ENCODE data around the gene ARFRP1. TPM values are rescaled to one million over a fixed set of nuclear protein-coding genes. Genes with fewer than 3 reads are reported as not detected.

ARFRP1 gene
- total and polyA plus RNA-seq, 2 of the 4 experiments (the other 2 are of a cell fraction), result 25.3 to 36.6 TPM

DNA sequence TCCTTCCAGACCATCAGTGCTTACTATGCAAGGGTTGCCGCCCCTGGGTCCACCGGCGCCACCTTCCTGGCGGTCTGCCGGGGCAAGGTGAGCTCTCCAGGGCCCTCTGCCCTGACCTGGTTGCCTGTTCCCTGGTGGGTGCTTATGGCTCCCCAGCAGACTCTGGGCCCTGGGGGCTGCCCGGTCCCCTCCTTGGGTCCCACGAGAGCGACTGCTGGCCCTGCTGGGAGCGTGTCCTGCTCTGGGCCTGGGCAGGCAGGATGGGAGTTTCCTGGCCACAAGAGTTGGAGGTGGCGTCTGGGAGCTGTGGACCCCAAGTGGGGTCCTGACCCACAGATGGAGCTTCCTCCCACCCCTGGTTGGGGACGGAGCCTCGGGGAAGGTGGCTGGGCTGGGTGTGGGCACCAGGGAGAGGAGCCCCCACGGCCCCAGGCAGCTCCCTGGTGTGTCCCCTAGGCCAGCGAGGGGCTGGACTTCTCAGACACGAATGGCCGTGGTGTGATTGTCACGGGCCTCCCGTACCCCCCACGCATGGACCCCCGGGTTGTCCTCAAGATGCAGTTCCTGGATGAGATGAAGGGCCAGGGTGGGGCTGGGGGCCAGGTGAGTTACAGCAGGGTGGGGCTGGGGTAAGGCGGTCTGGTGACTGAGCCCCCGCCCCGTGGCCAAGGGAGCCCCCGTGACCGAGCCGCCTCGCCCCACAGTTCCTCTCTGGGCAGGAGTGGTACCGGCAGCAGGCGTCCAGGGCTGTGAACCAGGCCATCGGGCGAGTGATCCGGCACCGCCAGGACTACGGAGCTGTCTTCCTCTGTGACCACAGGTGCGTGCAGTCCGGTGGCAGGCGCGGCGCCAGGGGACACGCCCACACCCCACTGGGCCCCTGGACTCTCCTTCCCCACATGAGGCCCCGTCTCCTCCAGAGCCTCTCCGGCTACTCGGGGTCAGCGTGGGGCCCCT lies 18.5 kb downstream of the ARFRP1 start (continued):
- no peak for TF ChIP-seq ELK1 (IDR thresholded peaks at IDR 0.05; ENCODE audit: borderline replicate concordance, low read depth, low read length)
